NB4 (cell line): ENCODE results near the gene GRN.

ENCODE experiments used
- DNase-seq: peaks from one replicate; pipeline ENCODE4 v3.0.0; 2010; ENCODE audit warnings: low read depth
- H3K4me3 ChIP-seq: one replicate; pipeline ENCODE4 v1.5.1; 2011; ENCODE audit warnings: mild to moderate bottlenecking, low read depth, low read length, moderate library complexity
- CTCF ChIP-seq: IDR thresholded peaks from one replicate; pipeline ENCODE4 v1.5.1; 2012; ENCODE audit warnings: low read depth, low read length
- MAX ChIP-seq: IDR thresholded peaks from 2 replicates; pipeline ENCODE4 v1.6.1; 2011; ENCODE audit warnings: low read depth, low read length
- MYC ChIP-seq: IDR thresholded peaks from 2 replicates; pipeline ENCODE4 v1.6.1; 2011; ENCODE audit warnings: low read depth, low read length
- POLR2A ChIP-seq: IDR thresholded peaks from 2 replicates; pipeline ENCODE4 v1.6.1; 2011; ENCODE audit warnings: mild to moderate bottlenecking; ENCODE audit not compliant: insufficient read length; ENCODE audit errors: extremely low read depth

GRN gene

GRCh38 chr17:44372036-44372435, 26.9 kb downstream of the GRN start:
- no peak for TF ChIP-seq MYC
- TF ChIP-seq POLR2A, result no peak
- TF ChIP-seq CTCF, result no peak
- TF ChIP-seq MAX, result no peak
- H3K4me3 ChIP-seq, result no peak overlapping the region
- no peak for DNase-seq

- DNase-seq, result no peak
- H3K4me3 ChIP-seq, result no peak overlapping the region
- TF ChIP-seq CTCF, result no peak
- no peak for TF ChIP-seq POLR2A
- no peak for TF ChIP-seq MYC
- no peak for TF ChIP-seq MAX
Observed at GRCh38 chr17:44374306-44375195, 29.4 kb downstream of the GRN start.

GRCh38 chr17:44375196-44376017, 30.3 kb downstream of the GRN start:
- H3K4me3 ChIP-seq, result no peak overlapping the region

GRCh38 chr17:44376124-44376523, 31.0 kb downstream of the GRN start:
- no peak overlapping the region for H3K4me3 ChIP-seq
- TF ChIP-seq MAX, result no peak
- peak; percentile 60 for TF ChIP-seq CTCF
- DNase-seq, result no peak

More at GRCh38 chr17:44375196-44376017, 30.3 kb downstream of the GRN start:
- no peak for DNase-seq
- no peak for TF ChIP-seq MAX

- no peak for TF ChIP-seq POLR2A
- TF ChIP-seq MYC, result no peak
- no peak for TF ChIP-seq MAX
- TF ChIP-seq CTCF, result no peak
- no peak for DNase-seq
- H3K4me3 ChIP-seq, result no peak overlapping the region
Observed at GRCh38 chr17:44376779-44377178, 31.7 kb downstream of the GRN start.

- no peak for DNase-seq
- H3K4me3 ChIP-seq, result no peak overlapping the region
- TF ChIP-seq CTCF, result no peak
- no peak for TF ChIP-seq POLR2A
- no peak for TF ChIP-seq MYC
- TF ChIP-seq MAX, result no peak
Observed at GRCh38 chr17:44378171-44378705, 33.1 kb downstream of the GRN start.
